ENCODE data around the gene KRTAP5-3. TPM values are rescaled to one million over a fixed set of nuclear protein-coding genes. Genes with fewer than 3 reads are reported as not detected.

Gene KRTAP5-3
- total RNA-seq, 1 experiment from 2014 or later = not detected

DNA sequence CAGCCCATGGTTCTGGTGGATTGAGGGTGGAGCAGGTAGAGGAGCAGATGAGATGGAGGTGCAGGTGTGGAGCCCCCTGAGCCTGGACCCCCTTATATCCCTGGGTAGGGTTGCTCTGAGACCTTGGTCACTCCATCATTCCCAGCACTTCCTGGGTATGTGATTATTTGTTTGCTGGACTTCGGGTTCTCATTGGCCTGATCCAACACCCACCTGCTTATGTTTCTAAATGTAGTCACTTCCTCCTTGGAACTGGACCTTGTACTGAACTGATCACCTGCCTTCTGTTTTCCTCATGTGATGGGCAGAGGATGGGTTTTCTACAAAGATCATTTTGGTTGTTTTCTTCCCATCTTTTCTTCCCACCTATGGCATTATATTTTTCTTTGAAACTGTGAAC lies 13.8 kb upstream of the KRTAP5-3 start, which contains the start of gene KRTAP5-4:
TSS of gene KRTAP5-4 (minus strand) at position 53 of the 400 bp plus-strand sequence. CDS start at position 8, 45 bp downstream.
- TF ChIP-seq, protein P1, sequence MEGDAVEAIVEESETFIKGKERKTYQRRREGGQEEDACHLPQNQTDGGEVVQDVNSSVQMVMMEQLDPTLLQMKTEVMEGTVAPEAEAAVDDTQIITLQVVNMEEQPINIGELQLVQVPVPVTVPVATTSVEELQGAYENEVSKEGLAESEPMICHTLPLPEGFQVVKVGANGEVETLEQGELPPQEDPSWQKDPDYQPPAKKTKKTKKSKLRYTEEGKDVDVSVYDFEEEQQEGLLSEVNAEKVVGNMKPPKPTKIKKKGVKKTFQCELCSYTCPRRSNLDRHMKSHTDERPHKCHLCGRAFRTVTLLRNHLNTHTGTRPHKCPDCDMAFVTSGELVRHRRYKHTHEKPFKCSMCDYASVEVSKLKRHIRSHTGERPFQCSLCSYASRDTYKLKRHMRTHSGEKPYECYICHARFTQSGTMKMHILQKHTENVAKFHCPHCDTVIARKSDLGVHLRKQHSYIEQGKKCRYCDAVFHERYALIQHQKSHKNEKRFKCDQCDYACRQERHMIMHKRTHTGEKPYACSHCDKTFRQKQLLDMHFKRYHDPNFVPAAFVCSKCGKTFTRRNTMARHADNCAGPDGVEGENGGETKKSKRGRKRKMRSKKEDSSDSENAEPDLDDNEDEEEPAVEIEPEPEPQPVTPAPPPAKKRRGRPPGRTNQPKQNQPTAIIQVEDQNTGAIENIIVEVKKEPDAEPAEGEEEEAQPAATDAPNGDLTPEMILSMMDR (conservative IDR thresholded peaks at IDR 0.05) = no peak
- H3K9ac ChIP-seq (ENCODE audit: extremely low read depth, insufficient read length, low read length) = no peak within 1 kb of the TSS
- H4K20me1 ChIP-seq (ENCODE audit: control insufficient read depth, insufficient read depth, insufficient read length) = no peaks in the 10 kb centered on the region
- peaks cover 0 to 5% of the 10 kb centered on the region in 2 experiments; a peak in 2 of 4 replicates for H3K4me1 Mint-ChIP-seq
- H3K27me3 Mint-ChIP-seq (ENCODE audit: low read depth) = peaks cover 61% of the 10 kb centered on the region
- no peaks in the 10 kb centered on the region for H3K23me2 ChIP-seq (ENCODE audit: insufficient read length, low read depth, low read length, poor library complexity, severe bottlenecking)
- H2BK120ac ChIP-seq (ENCODE audit: low read depth, low read length, poor library complexity, severe bottlenecking) = no peak within 1 kb of the TSS
- H3K27ac ChIP-seq (ENCODE audit: insufficient read length, low read depth, low read length) = no peak within 1 kb of the TSS
- H3K56ac ChIP-seq (ENCODE audit: insufficient read length, low read depth, low read length) = no peak within 1 kb of the TSS
- H3K4ac ChIP-seq (ENCODE audit: low read depth, low read length) = no peak within 1 kb of the TSS
- H2AFZ ChIP-seq (ENCODE audit: low read length) = no peak within 1 kb of the TSS
- 0 out of 7 replicates have a peak, but pooled peaks cover 0 to 7% (median 0%) of the 10 kb centered on the region in 3 experiments for H3K36me3 Mint-ChIP-seq (ENCODE audit: insufficient read depth in 1 of 3, low read depth in 3 of 3)
- H2BK15ac ChIP-seq (ENCODE audit: low read depth, low read length) = no peak within 1 kb of the TSS
- H3K79me1 ChIP-seq (ENCODE audit: insufficient read depth, low read depth, low read length, poor library complexity, severe bottlenecking) = no peaks in the 10 kb centered on the region
- no peak within 1 kb of the TSS for H4K8ac ChIP-seq (replicated peaks; ENCODE audit: insufficient read length, low read depth, low read length)
- no CpG with 5 or more reads among the region's 1 CpG for WGBS (ENCODE audit: extremely low coverage, insufficient read length, low lambda C conversion rate)
- no peak within 1 kb of the TSS for H3K18ac ChIP-seq (ENCODE audit: insufficient read length, low read depth, low read length)
- no peak within 1 kb of the TSS for H2BK5ac ChIP-seq (ENCODE audit: insufficient read length, low read length)
- no peak within 1 kb of the TSS; a peak in 1 of 7 replicates for H3K27ac Mint-ChIP-seq
- no peak within 1 kb of the TSS for H4K91ac ChIP-seq (ENCODE audit: insufficient read length, low read depth, low read length)
- no peak within 1 kb of the TSS for H3K4me3 Mint-ChIP-seq
- no peaks in the 10 kb centered on the region for H3K27me3 ChIP-seq (ENCODE audit: insufficient read depth, low read length)
- no peaks in the 10 kb centered on the region for H3K79me2 ChIP-seq (ENCODE audit: insufficient read depth, low read length)
- H3T11ph ChIP-seq (ENCODE audit: low read length) = no peak within 1 kb of the TSS
- H4K5ac ChIP-seq (ENCODE audit: insufficient read length, low read depth, low read length) = no peak within 1 kb of the TSS
- H3K9me3 Mint-ChIP-seq = peaks cover 4 to 8% of the 10 kb centered on the region in 2 experiments
- no peaks in the 10 kb centered on the region for H3K4me1 ChIP-seq (ENCODE audit: insufficient read depth, low read length)
- H3K14ac ChIP-seq (ENCODE audit: insufficient read depth, low read length) = no peak within 1 kb of the TSS
- H3K4me2 ChIP-seq (ENCODE audit: insufficient read depth, insufficient read length, low read length) = no peak within 1 kb of the TSS
- no peak within 1 kb of the TSS for H2AK5ac ChIP-seq (ENCODE audit: insufficient read length, low read length)
- H2BK12ac ChIP-seq (ENCODE audit: insufficient read length, low read depth, low read length) = no peak within 1 kb of the TSS
- no peak for DNase-seq
- no peak within 1 kb of the TSS for H2BK20ac ChIP-seq (ENCODE audit: low read depth, low read length, poor library complexity, severe bottlenecking)
- no peak within 1 kb of the TSS for H3K23ac ChIP-seq (ENCODE audit: insufficient read length, low read depth, low read length)
- no peaks in the 10 kb centered on the region for H3K9me3 ChIP-seq (ENCODE audit: control insufficient read depth, low read depth, low read length)
